NCI-H345 treated with DMSO at 0.1 percent for 48 hours (cell line): ENCODE data around the gene EBI3.
"Not testable (repeated sequence)": the region's sequence is repeated elsewhere in the genome, so short reads cannot be mapped to it uniquely, and the experiment has no call there.

ENCODE experiments used
- DNase-seq: peaks from one replicate; lab custom pipeline; 2025; ENCODE audit not compliant: unreplicated experiment; lab: John Stamatoyannopoulos, UW

Gene EBI3

DNA sequence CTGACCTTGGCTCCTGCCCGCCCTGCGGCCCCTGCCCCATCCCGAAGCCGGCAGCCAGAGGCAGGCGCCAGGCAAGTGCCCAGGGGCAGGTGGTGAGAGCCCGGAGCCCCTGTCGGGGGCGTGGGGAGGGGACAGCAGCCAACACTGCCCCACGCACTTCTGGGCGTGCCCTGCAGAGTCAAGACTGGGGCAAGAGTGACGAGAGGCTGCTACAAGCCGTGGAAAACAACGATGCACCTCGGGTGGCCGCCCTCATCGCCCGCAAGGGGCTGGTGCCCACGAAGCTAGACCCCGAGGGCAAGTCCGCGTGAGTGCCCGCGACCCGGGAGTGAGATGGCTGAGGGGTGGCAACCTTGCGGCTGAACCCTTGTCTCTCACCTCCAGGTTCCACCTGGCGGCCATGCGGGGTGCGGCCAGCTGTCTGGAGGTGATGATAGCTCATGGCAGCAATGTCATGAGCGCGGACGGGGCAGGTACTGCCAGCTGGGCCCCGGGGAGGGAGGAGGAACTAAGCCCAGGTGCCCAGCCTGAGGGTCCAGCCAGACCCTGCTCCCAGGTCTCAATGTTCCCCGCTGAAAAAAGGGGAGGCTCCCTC is 29.5 kb upstream of the EBI3 start:
- DNase-seq: no peak

DNA sequence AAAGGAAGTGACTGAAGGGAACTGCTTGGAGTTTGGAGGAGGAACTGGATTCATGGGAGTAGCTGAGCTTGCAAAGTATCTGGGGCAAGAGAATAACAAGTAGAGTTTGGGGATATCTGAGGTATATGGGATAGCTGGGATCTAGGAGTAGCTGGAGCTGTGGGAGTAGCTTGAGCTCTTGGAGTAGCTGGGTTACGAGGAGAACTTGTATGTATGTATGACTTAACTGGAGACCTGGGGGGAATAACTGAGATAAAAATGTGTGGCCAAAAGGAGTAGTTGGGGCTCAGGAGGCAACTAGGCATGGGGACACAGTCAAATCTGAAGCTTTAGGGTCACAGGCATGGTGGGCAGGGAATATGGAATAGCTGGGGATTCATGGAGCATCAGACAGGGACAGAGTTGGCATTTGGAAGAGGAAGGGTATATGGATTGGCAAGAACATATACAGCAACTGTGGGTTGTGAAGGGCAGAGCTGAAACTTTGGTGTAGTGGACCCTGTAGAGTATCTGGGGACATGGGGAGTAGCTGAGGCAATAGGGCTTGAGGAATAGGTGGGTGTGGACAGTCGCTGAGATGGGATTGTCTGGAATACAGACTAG is 28.3 kb upstream of the EBI3 start:
- DNase-seq: no peak

DNA sequence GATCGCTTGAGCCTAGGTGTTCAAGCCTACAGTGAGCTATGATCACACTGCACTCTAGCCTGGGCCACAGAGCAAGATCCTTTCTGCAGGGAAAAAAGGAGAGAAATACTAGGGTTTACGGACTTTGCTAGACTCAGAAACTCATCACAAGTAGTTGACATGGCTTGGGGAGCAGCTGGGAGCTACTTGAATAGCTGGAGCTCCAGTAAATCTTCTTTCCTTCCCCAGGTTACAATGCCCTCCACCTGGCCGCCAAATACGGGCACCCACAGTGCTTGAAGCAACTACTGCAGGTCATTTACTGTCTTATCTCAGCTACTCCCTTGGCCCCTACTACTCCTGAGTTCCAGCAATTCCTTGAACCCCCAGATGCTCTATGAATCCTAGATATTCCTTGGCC is 27.5 kb upstream of the EBI3 start:
- DNase-seq: no peak

DNA sequence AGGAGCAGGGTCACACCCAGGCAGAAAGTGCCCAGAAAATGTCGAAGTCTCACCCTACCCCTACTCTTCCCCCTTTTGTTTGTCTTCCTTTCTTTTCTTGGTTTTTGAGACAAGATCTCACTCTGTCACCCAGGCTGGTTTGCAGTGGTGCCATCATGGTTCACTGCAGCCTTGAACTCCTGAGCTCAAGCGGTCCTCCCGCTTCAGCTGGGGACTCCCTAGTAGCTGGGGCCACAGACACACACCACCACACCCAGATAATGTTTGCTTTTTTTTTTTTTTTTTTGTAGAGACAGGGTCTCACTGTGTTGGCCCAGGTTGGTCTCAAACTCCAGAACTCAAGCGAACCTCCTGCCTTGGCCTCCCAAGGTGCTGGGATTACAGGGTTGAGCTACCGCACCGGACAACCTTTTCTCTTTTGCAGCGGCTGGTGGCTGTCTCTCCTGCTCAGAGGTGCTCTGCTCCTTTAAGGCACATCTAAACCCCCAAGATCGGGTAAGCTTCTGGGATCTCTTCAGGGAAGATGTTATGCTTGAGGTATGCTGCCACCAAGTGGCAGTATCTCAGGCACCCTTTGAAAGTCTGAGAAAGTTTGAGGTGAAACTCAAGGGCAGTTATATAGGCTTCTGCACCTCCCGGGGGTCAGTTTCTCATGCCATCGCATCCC is 22.4 kb upstream of the EBI3 start:
- DNase-seq: no peak

DNA sequence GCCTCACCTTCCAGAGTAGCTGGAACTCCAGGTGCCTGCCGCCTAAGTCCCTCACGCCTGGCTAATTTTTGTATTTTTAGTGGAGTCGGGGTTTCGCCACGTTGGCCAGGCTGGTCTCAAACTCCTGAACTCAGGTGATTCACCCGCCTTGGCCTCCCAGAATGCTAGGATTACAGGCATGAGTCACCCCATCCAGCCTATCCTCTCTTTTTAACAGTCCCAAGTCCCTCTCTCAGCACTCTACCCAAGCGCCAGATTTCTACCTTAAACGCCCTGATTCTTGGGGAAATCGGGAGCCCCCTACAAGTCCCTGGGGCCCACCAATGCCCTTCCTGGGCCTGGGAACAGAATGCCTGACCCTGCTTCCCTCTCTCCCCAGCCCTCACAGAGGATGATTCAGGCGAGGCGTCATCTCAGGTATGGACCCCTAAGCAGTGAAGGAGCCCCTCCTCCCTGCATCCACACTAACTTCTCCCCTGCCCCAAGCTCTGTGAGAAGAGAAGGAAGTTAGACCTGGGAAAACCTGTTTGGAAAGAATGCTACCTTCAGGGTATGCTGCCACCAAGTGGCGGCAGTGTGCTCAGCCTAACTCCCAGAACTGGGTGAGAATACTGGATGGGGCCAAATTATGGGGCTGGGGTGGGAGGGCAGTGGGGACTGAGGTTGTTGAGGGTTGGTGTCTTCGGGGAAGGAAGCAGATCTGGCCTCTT is 20.8 kb upstream of the EBI3 start:
- DNase-seq: no peak

DNA sequence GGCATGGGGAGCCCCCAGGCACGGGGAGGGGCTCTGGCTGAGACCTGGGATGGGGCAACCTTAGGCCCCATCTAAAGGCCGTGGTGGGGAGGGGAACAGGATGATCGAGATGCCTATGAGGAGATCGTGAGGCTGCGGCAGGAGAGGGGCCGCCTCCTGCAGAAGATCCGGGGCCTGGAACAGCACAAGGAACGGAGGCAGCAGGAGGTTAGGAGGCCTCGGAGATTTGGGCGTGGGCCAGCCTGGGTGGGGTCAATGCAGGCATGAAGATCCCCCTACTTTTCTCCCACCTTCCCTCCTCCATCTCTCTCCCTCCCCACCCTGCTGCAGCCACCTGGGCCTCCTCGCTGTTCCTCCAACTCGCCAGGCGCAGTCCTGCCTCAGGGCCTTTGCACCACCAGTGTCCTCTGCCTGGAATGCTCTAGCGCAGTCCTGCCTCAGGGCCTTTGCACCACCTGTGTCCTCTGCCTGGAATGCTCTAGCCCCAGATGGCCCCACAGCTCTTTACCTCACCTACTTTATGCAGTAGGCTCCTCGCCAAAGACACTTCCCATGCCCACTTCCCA is 19.1 kb upstream of the EBI3 start:
- no peak for DNase-seq

DNA sequence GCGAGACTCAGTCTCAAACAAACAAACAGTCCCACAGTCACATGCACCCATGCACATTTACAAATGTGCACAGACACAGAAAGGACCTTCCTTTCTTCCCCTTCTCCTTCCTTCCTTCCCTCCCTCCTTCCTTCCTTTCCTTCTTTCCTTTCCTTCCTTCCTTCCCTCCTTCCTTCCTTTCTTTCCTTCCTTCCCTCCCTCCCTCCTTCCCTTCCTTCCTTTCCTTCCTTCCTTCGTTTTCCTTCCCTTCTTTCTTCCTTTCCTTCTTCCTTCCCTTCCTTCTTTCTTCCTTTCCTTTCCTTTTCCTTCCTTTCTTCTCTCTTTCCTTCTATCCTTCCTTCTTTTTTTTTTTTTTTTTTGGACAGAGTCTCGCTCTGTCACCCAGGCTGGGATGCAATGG is 16.2 kb upstream of the EBI3 start:
- no peak for DNase-seq

DNA sequence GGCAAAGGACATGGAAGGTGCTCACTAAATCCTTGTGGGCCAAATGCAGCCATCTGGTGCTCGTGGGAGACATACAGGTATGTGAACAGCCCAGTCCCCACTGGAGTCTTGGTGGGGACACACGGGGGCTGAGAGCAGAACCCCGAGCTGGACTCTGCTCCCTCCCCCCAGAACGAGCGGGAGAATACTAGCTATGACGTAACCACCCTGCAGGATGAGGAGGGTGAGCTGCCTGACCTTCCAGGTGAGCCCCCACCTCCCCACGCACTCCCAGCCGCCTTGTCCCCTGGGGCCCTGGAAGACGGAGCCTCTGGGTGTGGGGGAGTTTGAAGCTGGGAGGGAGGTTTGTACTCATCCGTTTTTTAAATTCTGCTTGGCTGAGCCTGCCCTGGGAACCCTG is 13.5 kb upstream of the EBI3 start:
- DNase-seq: no peak

DNA sequence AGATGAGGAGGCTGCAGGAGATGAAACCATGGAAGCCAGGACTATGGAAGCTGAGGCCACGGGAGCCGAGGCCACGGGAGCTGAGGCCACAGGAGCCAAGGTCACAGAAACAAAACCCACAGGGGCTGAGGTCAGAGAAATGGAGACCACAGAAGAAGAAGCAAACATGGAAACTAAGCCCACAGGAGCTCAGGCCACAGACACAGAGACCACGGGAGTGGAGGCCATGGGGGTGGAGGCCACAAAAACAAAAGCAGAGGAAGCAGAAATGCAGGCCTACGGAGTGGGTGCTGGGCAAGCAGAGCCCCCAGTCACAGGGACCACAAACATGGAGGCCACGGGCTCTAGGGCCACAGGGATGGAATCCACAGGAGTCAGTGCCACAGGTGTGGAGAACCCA is 12.5 kb upstream of the EBI3 start:
- DNase-seq: no peak

DNA sequence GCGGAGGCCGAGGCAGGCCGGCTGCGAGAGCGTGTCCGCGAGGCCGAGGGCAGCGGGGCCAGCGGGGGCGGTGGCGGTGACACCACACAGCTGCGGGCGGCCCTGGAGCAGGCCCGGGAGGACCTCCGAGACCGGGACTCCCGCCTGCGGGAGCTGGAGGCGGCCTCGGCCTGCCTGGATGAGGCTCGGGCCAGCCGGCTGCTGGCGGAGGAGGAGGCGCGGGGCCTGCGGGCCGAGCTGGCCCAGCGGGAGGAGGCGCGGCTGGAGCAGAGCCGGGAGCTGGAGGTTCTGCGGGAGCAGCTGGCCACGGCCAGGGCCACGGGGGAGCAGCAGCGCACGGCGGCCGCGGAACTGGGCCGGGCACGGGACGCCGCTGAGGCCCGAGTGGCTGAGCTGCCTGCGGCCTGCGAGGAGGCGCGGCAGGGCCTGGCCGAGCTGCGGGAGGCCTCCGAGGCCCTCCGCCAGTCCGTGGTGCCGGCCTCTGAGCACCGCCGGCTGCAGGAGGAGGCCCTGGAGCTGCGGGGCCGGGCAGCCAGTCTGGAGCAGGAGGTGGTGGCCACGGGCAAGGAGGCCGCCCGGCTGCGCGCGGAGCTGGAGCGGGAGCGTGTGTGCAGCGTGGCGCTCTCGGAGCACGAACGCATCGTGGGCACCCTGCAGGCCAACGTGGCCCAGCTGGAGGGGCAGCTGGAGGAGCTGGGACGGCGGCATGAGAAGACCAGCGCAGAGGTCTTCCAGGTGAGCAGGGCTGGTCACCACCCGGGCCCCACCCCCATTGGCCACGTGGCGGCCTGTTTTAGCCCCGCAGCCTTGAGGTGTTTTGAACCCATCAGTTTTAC is 11.7 kb upstream of the EBI3 start:
- no peak for DNase-seq

DNA sequence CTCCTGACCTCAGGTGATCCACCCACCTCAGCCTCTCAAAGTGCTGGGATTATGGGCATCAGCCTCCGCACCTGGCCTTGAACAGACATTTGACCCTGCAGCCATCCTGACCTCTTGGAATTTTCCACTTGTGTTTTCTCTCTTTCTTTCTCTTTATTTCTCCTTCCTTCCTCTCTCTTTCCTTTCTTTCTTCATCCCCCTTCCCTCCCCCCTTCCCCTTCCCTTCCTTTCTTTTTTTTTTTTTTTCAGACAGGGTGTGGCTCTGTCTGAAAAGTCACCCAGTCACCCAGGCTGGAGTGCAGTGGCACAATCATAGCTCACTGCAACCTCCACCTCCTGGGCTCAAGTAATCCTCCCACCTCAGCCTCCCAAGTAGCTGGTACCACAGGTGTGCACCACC is 10.8 kb upstream of the EBI3 start:
- DNase-seq: not testable (repeated sequence)

DNA sequence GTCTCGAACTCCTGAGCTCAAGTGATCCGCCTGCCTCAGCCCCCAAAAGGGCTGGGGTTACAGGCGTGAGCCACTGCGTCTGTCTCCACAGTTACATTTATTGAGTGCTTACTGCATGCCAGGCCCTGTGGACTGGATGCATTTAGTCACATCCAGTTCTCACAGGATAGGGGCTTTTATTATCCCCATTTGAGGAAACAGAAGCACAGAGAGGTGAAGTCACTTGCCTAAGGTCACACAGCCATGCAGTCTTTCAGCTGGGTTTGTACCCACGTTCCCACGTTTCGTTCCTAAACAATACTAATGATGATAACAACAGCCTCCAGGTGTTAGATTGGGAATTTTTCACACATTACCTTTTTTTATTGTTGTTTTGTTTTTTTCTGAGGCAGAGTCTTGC is 9.1 kb upstream of the EBI3 start:
- no peak for DNase-seq

DNA sequence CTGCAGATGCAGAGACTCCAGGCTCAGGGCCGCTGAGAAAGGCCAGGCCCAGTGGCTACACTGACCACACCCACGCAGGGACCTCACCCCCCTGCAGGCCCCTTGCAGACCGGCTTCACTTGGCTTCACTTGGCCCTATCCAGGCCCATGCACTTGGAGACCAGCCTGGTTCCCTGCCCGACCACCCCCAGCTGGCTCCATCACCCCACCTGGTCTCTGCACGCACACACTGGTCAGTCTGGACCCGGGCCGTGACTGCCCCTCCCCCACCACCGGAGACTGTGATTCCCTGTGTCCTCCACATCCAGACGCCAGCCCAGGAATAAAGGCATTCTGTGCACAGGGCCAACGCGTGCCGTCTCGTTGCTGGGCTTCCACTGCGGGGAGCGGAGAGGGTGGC is 4.9 kb upstream of the EBI3 start:
- no peak for DNase-seq

DNA sequence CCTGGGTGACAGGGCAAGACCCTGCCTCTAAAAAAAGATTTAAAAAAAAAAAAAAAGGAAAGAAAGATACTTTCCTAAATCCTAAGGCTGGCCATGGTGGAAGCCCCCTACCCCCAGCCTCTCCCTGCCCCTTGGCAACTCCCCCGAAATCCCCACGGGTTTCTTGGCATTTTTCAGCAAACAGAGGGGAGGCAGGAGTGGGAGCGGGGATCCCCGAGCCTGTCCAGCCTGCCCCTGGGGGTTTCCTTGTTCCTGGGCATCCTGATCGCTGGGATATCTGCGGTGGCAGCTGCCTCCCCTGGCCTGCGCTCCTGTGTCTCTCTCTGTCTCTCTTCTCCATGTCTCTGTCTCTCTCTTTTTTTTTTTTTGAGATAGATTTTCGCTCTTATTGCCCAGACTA is 3.4 kb upstream of the EBI3 start:
- DNase-seq: no peak

DNA sequence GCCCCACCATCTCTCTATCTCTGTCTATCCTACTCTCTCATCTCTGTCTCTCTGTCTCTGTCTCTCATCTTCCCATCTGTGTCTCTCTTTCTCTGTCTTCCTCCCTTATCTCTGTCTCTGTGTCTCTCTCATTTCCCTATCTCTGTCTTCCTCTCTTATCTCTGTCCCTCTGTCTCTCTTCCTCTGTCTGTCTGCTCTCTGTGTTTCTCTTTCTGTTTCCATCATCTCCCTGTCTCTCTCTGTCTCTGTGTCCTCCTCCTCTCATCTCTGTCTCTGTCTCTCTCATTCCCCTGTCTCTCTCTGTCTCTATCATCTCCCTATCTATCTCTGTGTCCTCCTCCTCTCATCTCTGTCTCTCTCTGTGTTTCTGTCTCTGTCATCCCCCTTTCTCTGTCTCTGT is 1.6 kb upstream of the EBI3 start:
- no peak for DNase-seq

DNA sequence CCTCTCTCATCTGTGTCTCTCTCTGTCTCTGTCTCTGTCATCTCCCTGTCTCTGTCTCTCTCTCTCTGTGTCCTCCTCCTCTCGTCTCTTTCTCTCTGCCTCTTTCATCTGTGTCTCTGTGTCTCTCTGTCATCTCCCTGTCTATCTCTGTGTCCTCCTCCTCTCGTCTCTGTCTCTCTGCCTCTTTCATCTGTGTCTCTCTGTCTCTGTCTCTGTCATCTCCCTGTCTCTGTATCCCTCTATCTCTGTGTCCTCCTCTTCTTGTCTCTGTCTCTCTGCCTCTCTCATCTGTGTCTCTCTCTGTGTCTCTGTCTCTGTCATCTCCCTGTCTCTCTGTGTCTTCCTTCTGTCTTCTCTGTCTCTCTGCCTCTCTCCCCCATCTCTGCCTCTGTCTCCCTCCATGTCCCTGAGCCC is 551 bp upstream of the EBI3 start:
- DNase-seq: no peak

DNA sequence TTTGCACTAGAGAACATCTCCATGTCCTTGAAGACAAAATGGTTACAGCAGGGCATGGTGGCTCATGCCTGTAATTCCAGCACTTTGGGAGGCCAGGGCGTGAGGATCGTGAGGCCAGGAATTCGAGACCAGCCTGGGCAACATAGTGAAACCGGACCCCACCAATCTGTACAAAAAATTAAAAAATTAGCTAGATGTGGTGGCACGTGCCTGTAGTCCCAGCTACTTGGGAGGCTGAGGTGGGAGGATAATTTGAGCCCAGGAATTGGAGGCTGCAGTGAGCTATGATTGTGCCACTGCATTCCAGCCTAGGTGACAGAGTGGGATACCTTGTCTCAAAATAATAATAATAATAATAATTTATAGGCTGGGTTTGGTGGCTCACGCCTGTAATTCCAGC is 914 bp downstream of the EBI3 start:
- not testable (repeated sequence) for DNase-seq

DNA sequence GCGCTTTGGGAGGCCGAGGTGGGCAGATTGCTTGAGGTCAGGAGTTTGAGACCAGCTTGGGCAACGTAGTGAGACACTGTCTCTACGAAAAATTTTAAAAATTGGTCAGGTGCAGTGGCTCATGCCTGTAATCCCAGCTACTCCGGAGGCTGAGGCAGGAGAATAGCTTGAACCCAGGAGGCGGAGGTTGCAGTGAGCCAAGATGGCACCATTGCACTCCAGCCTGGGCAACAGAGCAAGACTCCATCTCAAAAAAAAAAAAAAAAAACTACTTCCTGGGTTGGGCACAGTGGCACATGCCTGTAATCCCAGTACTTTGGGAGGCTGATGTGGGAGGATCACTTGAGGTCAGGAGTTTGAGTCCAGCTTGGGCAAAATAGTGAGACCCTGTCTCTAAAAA is 2.2 kb downstream of the EBI3 start:
- DNase-seq: not testable (repeated sequence)

DNA sequence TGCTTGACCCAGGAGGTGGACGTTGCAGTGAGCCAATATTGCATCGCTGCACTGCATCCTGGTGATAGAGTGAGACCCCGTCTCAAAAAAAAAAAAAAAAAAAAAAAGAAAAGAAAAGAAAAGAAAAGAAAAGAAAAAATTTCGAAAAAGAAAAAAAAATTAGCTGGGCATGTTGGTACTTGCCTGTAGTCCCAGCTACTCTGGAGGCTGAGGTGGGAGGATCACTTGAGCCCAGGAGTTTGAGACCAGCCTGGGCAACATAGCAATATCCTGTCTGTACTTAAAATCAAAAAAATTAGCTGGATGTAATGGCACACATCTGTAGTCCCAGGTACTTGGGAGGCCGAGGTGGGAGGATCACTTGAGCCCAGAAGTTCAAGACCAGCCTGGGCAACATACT is 2.8 kb downstream of the EBI3 start:
- not testable (repeated sequence) for DNase-seq

DNA sequence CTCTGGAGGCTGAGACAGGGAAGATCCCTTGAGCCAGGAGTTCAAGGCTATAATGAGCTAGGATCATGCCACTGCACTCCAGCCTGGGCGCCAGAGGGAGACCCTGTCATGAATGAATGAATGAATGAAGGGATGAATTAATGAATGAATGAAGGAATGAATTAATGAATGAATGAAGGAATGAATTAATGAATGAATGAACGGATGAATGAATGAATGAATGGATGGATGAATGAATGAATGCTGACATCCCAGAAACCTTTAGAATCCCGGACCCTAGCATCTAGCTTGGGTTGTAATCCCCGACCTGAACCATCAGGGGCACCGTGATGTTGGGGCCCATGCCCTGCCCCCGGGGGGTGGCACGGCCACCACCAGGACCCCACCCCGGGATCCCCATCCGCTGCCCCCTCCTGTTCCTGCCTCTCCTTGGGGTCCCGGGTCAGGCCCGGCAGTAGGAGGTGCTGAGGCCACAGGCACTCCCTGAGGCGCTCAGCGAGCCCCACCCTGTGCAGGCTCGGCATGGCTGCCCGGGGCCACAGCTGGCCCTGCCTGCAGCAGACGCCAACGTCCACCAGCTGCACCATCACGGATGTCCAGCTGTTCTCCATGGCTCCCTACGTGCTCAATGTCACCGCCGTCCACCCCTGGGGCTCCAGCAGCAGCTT is 3.4 kb downstream of the EBI3 start:
- no peak for DNase-seq
